ENCODE results near the gene DCP1A. TPM values are rescaled to one million over a fixed set of nuclear protein-coding genes. Genes with fewer than 3 reads are reported as not detected.

DCP1A gene
- total and polyA plus RNA-seq, 2 of the 13 experiments (the other 11 are each of a cell fraction or from before 2014, with no cell fraction given): 14.2 to 41.2 TPM

DNA sequence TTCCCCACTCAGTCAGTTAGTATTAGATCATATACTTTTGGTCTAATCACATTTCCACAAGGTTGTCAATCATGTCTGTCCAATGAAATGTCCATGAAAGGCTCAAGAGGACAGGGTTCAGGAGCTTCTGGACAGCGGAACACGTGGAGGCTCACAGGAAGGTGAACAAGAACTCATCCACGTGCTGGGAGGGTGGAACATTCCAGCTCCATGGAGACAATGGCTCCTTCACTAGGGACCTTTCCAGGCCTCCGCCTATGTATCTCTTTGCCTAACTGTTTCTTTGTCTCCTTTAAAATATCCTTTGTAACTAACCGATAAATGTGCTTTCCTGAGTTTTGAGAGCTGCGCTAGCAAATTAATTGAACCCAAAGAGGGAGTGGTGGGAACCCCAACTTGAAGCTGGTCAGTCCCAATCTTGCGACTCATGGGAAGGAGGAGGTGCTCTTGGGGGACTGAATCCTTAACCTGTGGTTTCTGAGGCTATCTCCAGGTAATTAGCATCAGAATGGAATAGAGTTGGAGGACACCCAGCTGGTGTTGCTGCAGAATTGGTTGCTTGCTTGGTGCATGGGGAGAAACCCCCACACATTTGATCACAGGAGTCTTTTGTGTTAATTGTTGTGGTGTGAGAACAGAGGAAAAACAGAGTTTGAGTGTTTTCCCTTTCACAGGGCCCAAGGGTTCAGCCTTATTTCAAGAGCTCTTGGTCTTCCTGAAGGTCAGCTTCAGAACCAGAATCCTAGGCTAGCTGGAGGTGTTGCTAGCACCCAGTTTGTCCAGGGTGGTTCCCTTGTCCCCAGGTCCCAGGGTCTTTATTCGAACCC is 88.5 kb downstream of the DCP1A start (continued):
- TF ChIP-seq ZNF574 (CRISPR knock-in tag; IDR thresholded peaks at IDR 0.05) (0 out of 2 replicates have a peak, but pooled peaks have one; percentile 21), ZNF580 (CRISPR knock-in tag; IDR thresholded peaks at IDR 0.05; ENCODE audit: borderline replicate concordance, low read depth) (peak; percentile 71; the same call in 1 of the 2 replicates), SAP130 (CRISPR knock-in tag; IDR thresholded peaks at IDR 0.05; ENCODE audit: low read depth) (peak; percentile 79), NPAS2 (CRISPR knock-in tag; IDR thresholded peaks at IDR 0.05; ENCODE audit: borderline replicate concordance) (no peak), BORCS8-MEF2B (CRISPR knock-in tag; IDR thresholded peaks at IDR 0.05) (peak; percentile 62; the same call in 1 of the 2 replicates), ZNF552 (CRISPR knock-in tag; IDR thresholded peaks at IDR 0.05; ENCODE audit: borderline replicate concordance) (0 out of 2 replicates have a peak, but pooled peaks have one; percentile 33), KDM5A (IDR thresholded peaks at IDR 0.05; ENCODE audit: borderline replicate concordance, low read length) (no peak), SCMH1 (CRISPR knock-in tag; IDR thresholded peaks at IDR 0.05; ENCODE audit: borderline replicate concordance) (no peak), ZNF451 (CRISPR knock-in tag; IDR thresholded peaks at IDR 0.05) (no peak), ZMYM2 (CRISPR knock-in tag; IDR thresholded peaks at IDR 0.05) (no peak), DMAP1 (CRISPR knock-in tag; IDR thresholded peaks at IDR 0.05) (no peak), ZNF503 (CRISPR knock-in tag; IDR thresholded peaks at IDR 0.05) (no peak), KLF16 (CRISPR knock-in tag; IDR thresholded peaks at IDR 0.05) (0 out of 4 replicates have a peak, but pooled peaks of 1 of the 2 experiments have one; percentile 24), ATF3 (CRISPR knock-in tag; IDR thresholded peaks at IDR 0.05) (no peak), TEAD3 (CRISPR knock-in tag; optimal IDR thresholded peaks at IDR 0.05; ENCODE audit: borderline replicate concordance) (peak; percentile 62), MLXIP (CRISPR knock-in tag; IDR thresholded peaks at IDR 0.05; ENCODE audit: borderline replicate concordance) (no peak)
- TF ChIP-seq, protein P1, sequence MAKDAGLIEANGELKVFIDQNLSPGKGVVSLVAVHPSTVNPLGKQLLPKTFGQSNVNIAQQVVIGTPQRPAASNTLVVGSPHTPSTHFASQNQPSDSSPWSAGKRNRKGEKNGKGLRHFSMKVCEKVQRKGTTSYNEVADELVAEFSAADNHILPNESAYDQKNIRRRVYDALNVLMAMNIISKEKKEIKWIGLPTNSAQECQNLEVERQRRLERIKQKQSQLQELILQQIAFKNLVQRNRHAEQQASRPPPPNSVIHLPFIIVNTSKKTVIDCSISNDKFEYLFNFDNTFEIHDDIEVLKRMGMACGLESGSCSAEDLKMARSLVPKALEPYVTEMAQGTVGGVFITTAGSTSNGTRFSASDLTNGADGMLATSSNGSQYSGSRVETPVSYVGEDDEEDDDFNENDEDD (CRISPR knock-in tag; IDR thresholded peaks at IDR 0.05; ENCODE audit: borderline replicate concordance): peak; percentile 79; the same call in 1 of the 2 replicates
